RPMI8226 (cell line): ENCODE measurements around the gene ATP4B.
"Not testable (repeated sequence)": the region's sequence is repeated elsewhere in the genome, so short reads cannot be mapped to it uniquely, and the experiment has no call there.

Experiments used
- DNase-seq: peaks from one replicate; pipeline ENCODE4 v3.0.0-alpha.2; 2015

Gene ATP4B

GRCh38 chr13:113639616-113640262 lies 18.3 kb downstream of the ATP4B start:
- no peak for DNase-seq

- DNase-seq = no peak
These were observed 19.2 kb downstream of the ATP4B start for GRCh38 chr13:113638806-113639205.

GRCh38 chr13:113638173-113638746 lies 19.7 kb downstream of the ATP4B start:
- DNase-seq = no peak

GRCh38 chr13:113637262-113638160 lies 20.5 kb downstream of the ATP4B start:
- no peak for DNase-seq

- no peak for DNase-seq
These were observed 21.6 kb downstream of the ATP4B start for GRCh38 chr13:113636266-113636963.

- no peak for DNase-seq
These were observed 22.3 kb downstream of the ATP4B start for GRCh38 chr13:113635709-113636108.

- DNase-seq = no peak
These were observed 23.0 kb downstream of the ATP4B start for GRCh38 chr13:113635048-113635420.

GRCh38 chr13:113634279-113635047 lies 23.5 kb downstream of the ATP4B start:
- DNase-seq = no peak

- DNase-seq = no peak
These were observed 24.5 kb downstream of the ATP4B start for GRCh38 chr13:113633485-113633873.

GRCh38 chr13:113632706-113633484 lies 25.1 kb downstream of the ATP4B start:
- no peak for DNase-seq

GRCh38 chr13:113631341-113632095 lies 26.5 kb downstream of the ATP4B start:
- no peak for DNase-seq

- DNase-seq = no peak
These were observed 27.2 kb downstream of the ATP4B start for GRCh38 chr13:113630804-113631203.

GRCh38 chr13:113630296-113630695 lies 27.7 kb downstream of the ATP4B start:
- no peak for DNase-seq

GRCh38 chr13:113629866-113630265 lies 28.1 kb downstream of the ATP4B start:
- DNase-seq = no peak

- no peak for DNase-seq
These were observed 29.4 kb downstream of the ATP4B start for GRCh38 chr13:113628291-113629270.

GRCh38 chr13:113627136-113627535 lies 30.9 kb downstream of the ATP4B start:
- DNase-seq = no peak

- no peak for DNase-seq
These were observed 31.9 kb downstream of the ATP4B start for GRCh38 chr13:113625965-113626721.

- not testable (repeated sequence) for DNase-seq
These were observed 33.2 kb downstream of the ATP4B start for GRCh38 chr13:113624640-113625304.
